ENCODE measurements around the gene TXNRD2. TPM values are rescaled to one million over a fixed set of nuclear protein-coding genes. Genes with fewer than 3 reads are reported as not detected.
"Not testable (repeated sequence)": the region's sequence is repeated elsewhere in the genome, so short reads cannot be mapped to it uniquely, and the experiment has no call there.

Gene TXNRD2
- total and polyA plus RNA-seq, 5 donors, result 18.7 to 32.9 (median 26.6) TPM

DNA sequence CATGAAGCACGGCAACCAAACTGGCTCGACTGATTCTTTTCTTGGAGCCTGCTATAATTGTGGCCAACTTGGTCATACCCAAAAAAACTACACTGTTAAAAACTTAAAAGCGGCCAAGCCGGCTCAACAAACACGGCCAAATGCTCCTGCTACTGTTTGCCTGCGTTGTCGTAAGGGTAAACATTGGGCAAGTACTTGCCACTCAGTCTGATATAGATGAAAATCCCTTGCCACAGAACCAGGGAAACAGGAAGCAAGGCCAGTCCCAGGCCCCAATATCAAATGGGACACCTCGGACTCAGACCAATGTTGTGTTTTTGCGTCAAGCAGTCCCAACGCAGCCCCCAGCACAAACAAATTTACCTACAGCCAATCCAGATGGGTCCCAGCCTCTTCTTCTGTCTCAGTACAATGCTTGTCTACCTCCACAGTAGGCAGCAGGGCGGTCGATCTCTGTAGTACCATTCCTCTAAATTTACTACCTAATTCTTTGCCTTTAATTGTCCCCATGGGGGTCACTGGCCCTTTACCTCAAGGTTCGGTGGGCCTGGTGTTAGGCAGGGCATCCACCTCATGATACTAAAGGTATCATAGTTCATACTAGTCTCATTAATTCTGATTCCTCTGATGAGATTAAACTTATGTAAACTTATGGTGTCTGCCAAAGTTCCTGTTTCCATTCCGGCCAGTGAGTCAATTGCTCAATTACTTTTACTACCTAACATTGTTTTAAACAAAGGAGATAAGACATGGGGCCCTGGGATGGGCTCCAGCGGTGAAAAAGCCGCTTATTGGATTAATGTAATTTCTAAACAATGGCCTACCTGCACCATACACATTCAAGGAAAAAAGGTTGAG lies 3.8 kb downstream of the TXNRD2 start:
- H3K27ac ChIP-seq (ENCODE audit: low read length), result no peak overlapping the region

DNA sequence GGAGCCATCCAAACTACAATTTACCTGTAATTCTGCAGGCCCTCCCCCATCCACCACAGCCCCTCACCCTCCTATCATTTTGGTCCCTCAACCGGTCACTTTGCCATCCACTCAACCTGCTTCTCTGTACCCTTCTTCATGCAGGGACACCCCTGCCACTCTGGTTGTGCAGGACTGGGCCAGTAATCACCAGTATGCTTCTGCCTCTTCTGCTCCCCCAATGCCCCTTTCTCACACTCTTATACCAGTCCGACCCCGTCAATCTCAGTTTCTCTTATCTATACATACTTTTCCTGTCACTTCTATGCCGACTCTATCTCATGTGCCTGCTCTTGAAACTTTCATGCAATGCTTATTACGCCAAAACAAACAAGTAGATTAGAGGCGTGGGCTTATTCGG lies 5.1 kb downstream of the TXNRD2 start:
- H3K27ac ChIP-seq (ENCODE audit: low read length), result no peak overlapping the region
- no peaks in the 10 kb centered on the region for H3K27me3 ChIP-seq (ENCODE audit: control insufficient read depth, insufficient read depth)
- intact Hi-C loops (cut with DNase I), result loop anchor here in 1 of 4 donors (5.0 kb wide), 1 partner anchor 39 kb away; no protein-coding TSS in a partner anchor
- ATAC-seq (no peak), DNase-seq (no peak)
- peaks cover 2% of the 10 kb centered on the region for H3K4me1 ChIP-seq (ENCODE audit: control insufficient read depth, insufficient read depth, low read length)
- H3K4me3 ChIP-seq (ENCODE audit: low read length), result no peak overlapping the region
- no peaks in the 10 kb centered on the region for H3K9me3 ChIP-seq (ENCODE audit: control insufficient read depth, low read length)
- 81% methylated on average over 7 of the region's 7 CpGs for WGBS

More for the DNA sequence above, 3.8 kb downstream of the TXNRD2 start:
- intact Hi-C loops (cut with DNase I), result loop anchor here in 1 of 4 donors (5.0 kb wide), 1 partner anchor 41 kb away; no protein-coding TSS in a partner anchor
- H3K27me3 ChIP-seq (ENCODE audit: control insufficient read depth, insufficient read depth), result no peaks in the 10 kb centered on the region
- WGBS, result 92% methylated on average over 16 of the region's 16 CpGs
- no peaks in the 10 kb centered on the region for H3K9me3 ChIP-seq (ENCODE audit: control insufficient read depth, low read length)
- ATAC-seq (no peak), DNase-seq (peak in 1 of 3 donors; percentile 9)
- no peak overlapping the region for H3K4me3 ChIP-seq (ENCODE audit: low read length)
- H3K4me1 ChIP-seq (ENCODE audit: control insufficient read depth, insufficient read depth, low read length), result peaks cover 3% of the 10 kb centered on the region

GRCh38 chr22:19935123-19935718 lies 6.4 kb downstream of the TXNRD2 start:
- WGBS, result 91% methylated on average over 11 of the region's 11 CpGs
- H3K27me3 ChIP-seq (ENCODE audit: control insufficient read depth, insufficient read depth); H3K27ac ChIP-seq (ENCODE audit: low read length); DNase-seq; H3K9me3 ChIP-seq (ENCODE audit: control insufficient read depth, low read length); H3K4me1 ChIP-seq (ENCODE audit: control insufficient read depth, insufficient read depth, low read length); ATAC-seq; H3K4me3 ChIP-seq (ENCODE audit: low read length): not testable (repeated sequence)
- intact Hi-C loops (cut with DNase I), result loop anchor here in 1 of 4 donors (5.0 kb wide), 1 partner anchor 38 kb away; no protein-coding TSS in a partner anchor

DNA sequence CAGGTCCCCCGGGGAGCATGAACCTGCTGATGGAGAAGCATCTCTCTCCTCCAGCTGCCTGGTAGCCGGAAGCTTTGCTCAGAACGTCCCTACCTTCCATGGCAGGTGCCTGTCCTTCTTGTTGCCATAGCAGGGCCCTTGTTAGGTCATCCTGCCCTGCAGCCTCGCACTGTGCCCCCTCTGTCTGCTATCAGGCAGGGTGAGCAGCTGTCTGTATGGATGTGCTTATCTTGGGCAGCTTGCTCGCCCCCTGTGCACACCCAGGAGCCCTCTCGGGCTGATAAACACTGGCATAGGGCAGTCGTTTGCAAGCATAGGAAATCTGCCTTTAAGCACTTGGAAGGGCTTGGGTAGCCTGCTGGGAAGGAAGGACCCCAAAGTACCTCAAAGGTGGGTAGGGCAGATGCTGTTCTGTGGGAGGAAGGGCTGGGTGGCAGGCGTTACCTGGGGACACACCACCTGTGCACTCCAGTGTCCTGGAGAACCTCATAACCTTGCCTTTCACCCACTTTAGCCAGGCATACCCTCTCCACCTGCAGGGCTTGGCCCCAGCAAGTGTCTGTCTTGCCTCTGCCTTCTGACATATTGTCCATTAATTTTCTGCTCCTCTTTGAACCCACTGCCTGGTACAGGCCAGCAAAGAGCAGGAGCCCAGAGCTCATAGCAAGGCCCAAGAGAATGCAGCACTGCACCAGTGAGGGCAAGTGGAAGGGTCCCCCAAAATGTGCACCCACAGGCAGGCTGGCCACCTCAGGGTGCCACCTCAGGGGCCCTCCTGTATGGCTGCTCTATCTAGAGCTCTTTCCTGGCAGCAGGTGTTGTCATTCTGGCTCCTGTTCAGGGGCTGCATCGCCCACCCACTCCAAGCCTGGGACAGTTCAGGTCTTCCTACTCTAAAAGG lies 8.0 kb downstream of the TXNRD2 start:
- Histone ChIP-seq H3K27ac (ENCODE audit: low read length) (no peak overlapping the region), H3K4me1 (ENCODE audit: control insufficient read depth, insufficient read depth, low read length) (peaks cover 2% of the 10 kb centered on the region), H3K9me3 (ENCODE audit: control insufficient read depth, low read length) (no peaks in the 10 kb centered on the region), H3K27me3 (ENCODE audit: control insufficient read depth, insufficient read depth) (no peaks in the 10 kb centered on the region), H3K4me3 (ENCODE audit: low read length) (no peak overlapping the region)
- 82% methylated on average over 9 of the region's 9 CpGs for WGBS
- intact Hi-C loops (cut with DNase I), result no loop called here
- DNase-seq (peak in 1 of 3 donors; percentile 12), ATAC-seq (no peak)

GRCh38 chr22:19932367-19933206 lies 9.0 kb downstream of the TXNRD2 start:
- WGBS, result 66% methylated on average over 12 of the region's 12 CpGs
- Histone ChIP-seq H3K4me3 (ENCODE audit: low read length) (no peak overlapping the region), H3K4me1 (ENCODE audit: control insufficient read depth, insufficient read depth, low read length) (peaks cover 2% of the 10 kb centered on the region), H3K27ac (ENCODE audit: low read length) (no peak overlapping the region), H3K9me3 (ENCODE audit: control insufficient read depth, low read length) (no peaks in the 10 kb centered on the region), H3K27me3 (ENCODE audit: control insufficient read depth, insufficient read depth) (no peaks in the 10 kb centered on the region)
- peak in 1 of 3 donors; percentile 66 for DNase-seq
- intact Hi-C loops (cut with DNase I), result no loop called here
- peak; percentile 60 to 78 for ATAC-seq

- Histone ChIP-seq H3K9me3 (ENCODE audit: control insufficient read depth, low read length) (no peaks in the 10 kb centered on the region), H3K4me1 (ENCODE audit: control insufficient read depth, insufficient read depth, low read length) (peaks cover 2% of the 10 kb centered on the region), H3K27ac (ENCODE audit: low read length) (no peak overlapping the region), H3K27me3 (ENCODE audit: control insufficient read depth, insufficient read depth) (no peaks in the 10 kb centered on the region), H3K4me3 (ENCODE audit: low read length) (no peak overlapping the region)
- 97% methylated on average over 8 of the region's 8 CpGs for WGBS
- DNase-seq (peak in 1 of 3 donors; percentile 9), ATAC-seq (no peak)
- intact Hi-C loops (cut with DNase I), result no loop called here
Observed at GRCh38 chr22:19931514-19931913, 10.1 kb downstream of the TXNRD2 start.

DNA sequence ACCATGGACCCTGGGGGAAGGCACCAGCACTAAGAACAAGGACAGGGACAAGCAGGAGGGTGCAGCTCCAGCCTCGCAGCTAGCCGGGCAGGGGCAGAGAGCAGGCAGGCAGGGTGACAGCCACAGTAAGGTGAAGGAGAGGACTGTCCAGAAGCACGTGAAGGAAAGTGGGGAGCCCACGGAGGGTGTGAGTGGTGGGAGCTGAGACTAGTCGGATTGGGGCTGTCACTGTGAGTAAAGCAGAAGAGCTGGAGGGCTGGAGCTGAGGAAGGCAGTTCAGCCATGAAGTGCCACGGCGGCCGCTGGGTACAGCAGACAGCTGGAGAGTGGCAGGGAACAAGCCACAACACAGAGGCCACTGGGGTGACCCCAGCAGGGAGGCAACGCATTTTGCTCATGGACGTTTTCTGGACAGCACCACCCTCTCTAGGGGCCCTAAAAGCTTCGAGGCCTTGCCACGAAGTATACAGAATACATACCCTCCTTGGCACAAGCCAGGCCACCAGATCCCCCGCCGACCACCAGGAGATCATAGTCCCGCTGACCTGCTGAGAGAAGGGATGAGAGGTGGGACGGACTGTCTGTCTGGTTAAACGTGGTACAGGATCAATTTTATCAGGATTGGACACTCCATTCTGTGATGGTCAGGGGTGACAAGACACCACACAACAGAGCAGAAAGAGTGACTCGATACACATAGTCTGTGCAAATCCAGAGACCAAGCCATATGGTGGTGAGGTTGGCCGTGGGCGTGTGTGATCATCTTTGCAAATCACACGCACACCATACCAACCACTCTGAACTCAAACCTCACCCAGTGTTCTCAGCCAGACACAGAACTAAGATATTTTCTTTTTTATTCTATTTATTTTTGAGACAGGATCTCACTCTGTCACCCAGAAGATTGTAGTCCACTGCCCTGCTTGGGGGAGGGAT lies 10.8 kb downstream of the TXNRD2 start:
- ATAC-seq (no peak), DNase-seq (peak in 1 of 3 donors; percentile 27)
- 90% methylated on average over 21 of the region's 21 CpGs for WGBS
- intact Hi-C loops (cut with DNase I), result no loop called here
- Histone ChIP-seq H3K4me3 (ENCODE audit: low read length) (no peak overlapping the region), H3K27me3 (ENCODE audit: control insufficient read depth, insufficient read depth) (no peaks in the 10 kb centered on the region), H3K4me1 (ENCODE audit: control insufficient read depth, insufficient read depth, low read length) (peaks cover 2% of the 10 kb centered on the region), H3K9me3 (ENCODE audit: control insufficient read depth, low read length) (no peaks in the 10 kb centered on the region), H3K27ac (ENCODE audit: low read length) (no peak overlapping the region)

GRCh38 chr22:19929586-19930550 lies 11.8 kb downstream of the TXNRD2 start:
- ATAC-seq, result no peak

DNA sequence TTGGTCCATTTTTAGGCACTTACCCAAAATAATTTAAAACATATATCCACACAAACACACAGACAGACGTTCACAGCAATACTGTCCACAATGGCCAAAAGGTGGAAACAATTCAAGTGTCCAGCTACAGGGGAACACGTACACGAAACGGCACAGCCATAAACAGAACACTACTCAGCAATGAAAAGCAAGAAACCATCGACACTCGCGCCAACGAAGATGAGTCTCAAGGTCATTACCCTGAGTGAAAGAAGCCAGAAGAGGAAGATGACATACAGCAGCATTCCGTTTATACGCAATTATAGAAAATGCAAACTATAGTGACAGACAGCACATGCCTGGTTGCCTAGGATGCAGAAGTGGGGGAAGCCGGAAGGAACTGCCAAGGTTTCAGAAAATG lies 13.4 kb downstream of the TXNRD2 start:
- H3K27ac ChIP-seq (ENCODE audit: low read length), result no peak overlapping the region
- ATAC-seq (no peak), DNase-seq (no peak)
- H3K4me1 ChIP-seq (ENCODE audit: control insufficient read depth, insufficient read depth, low read length), result no peaks in the 10 kb centered on the region
- intact Hi-C loops (cut with DNase I), result no loop called here
- H3K4me3 ChIP-seq (ENCODE audit: low read length), result no peak overlapping the region
- WGBS, result 92% methylated on average over 11 of the region's 11 CpGs
- H3K9me3 ChIP-seq (ENCODE audit: control insufficient read depth, low read length), result no peaks in the 10 kb centered on the region
- H3K27me3 ChIP-seq (ENCODE audit: control insufficient read depth, insufficient read depth), result no peaks in the 10 kb centered on the region

More at GRCh38 chr22:19929586-19930550, 11.8 kb downstream of the TXNRD2 start:
- Histone ChIP-seq H3K4me1 (ENCODE audit: control insufficient read depth, insufficient read depth, low read length) (peaks cover 2% of the 10 kb centered on the region), H3K27ac (ENCODE audit: low read length) (no peak overlapping the region), H3K4me3 (ENCODE audit: low read length) (no peak overlapping the region), H3K9me3 (ENCODE audit: control insufficient read depth, low read length) (no peaks in the 10 kb centered on the region), H3K27me3 (ENCODE audit: control insufficient read depth, insufficient read depth) (no peaks in the 10 kb centered on the region)
- intact Hi-C loops (cut with DNase I), result no loop called here
- peak in 1 of 3 donors; percentile 16 for DNase-seq
- 94% methylated on average over 21 of the region's 21 CpGs for WGBS

Data from right cardiac atrium (tissue), 5 donors.